A549 treated with GW870086 at 1 μM for 4 hours (cell line): Measurements from ENCODE around the gene BTBD2. TPM values are rescaled to one million over a fixed set of nuclear protein-coding genes. Genes with fewer than 3 reads are reported as not detected.

Experiments used
- total RNA-seq: library from RNA; stranded (reverse); fragments of 200-300 nt; extraction: Qiagen RNA extraction; gene quantifications from 5 replicates; pipeline ENCODE4 v1.2.3, GENCODE V29; 2022; ENCODE audit warnings: low read depth

Gene BTBD2
- total RNA-seq = 34.4 to 46.3 TPM (median 43.0 TPM) in 5 replicates

GRCh38 chr19:2015608-2015950 is at the start of gene BTBD2:
Gene BTBD2 (minus strand): TSS chr19:2015714. CDS start chr19:2015703, 11 bp downstream.

GRCh38 chr19:2050991-2051772 is 35.7 kb upstream of the BTBD2 start, which contains the start of gene MKNK2:
Gene MKNK2 (minus strand): TSS chr19:2051244. CDS start chr19:2050851, 393 bp downstream.

DNA sequence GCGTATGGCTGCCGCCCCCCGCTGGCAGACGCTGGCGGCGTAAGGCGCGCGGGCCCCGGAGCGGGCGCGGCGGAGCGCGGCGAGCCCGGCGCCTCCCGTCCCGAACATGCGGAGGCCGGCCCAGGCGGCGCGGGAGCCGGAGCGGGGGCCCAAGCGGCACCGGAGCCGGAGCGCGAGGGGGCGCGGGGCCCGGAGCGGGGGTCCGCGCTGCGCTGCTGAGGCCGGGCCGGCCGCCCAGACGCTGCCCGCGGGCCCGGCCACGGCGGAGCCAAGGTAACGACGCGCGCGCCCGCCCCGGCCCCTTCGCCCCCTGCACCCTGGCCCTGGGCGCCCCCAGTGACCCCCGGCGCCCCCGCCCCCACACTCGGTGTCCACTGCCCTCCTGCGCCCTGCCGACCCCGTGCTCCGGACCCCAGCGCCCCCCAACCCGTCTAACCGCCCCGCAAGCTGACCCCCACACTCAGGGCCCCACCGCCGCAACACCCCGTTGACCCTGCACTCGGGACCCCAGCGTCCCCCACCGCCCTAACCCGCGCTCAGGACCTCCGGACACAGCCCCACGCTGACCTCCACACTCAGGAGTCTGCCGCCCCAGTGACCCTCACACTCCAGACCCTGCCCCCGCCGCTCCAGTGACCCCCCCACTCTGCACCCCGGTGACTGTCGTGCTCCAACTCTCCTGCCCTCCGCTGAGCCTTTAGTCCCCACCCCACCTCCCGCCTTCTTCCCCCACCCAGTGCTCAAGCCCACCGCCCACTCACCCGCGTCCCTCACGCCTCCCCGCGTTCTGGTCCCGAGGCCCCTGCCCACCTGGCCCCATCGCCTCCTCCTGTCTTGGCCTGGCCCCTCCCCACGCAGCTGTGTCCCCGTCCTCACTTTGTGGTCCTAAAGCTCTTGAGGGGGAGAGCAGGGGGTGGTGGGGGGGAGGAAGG is 74.1 kb downstream of the BTBD2 start, which contains the start of gene CSNK1G2:
TSS of gene CSNK1G2 (plus strand) at position 27 of the 932 bp plus-strand sequence. CDS start 28,601 bp downstream, outside the sequence.

Other genes with a start within 250 kb of the BTBD2 start
- 1.9 to 3.6 TPM (median 3.0 TPM) in 5 replicates for gene ATP8B3, start 203.4 kb downstream of the BTBD2 start, total RNA-seq
- gene REXO1, start 167.2 kb downstream of the BTBD2 start, total RNA-seq = 16.1 to 22.6 TPM (median 19.0 TPM) in 5 replicates
- gene KLF16, start 152.1 kb downstream of the BTBD2 start, total RNA-seq = 20.1 to 29.5 TPM (median 25.5 TPM) in 5 replicates
- gene ABHD17A, start 130.2 kb downstream of the BTBD2 start, total RNA-seq = 21.4 to 38.2 TPM (median 36.0 TPM) in 5 replicates
- gene ADAT3, start 110.3 kb downstream of the BTBD2 start, total RNA-seq = 2.8 to 5.9 TPM (median 5.0 TPM) in 5 replicates
- gene SCAMP4, start 110.3 kb downstream of the BTBD2 start, total RNA-seq = 48.8 to 68.3 TPM (median 53.1 TPM) in 5 replicates
- 33.1 to 53.7 TPM (median 46.8 TPM) in 5 replicates for gene CSNK1G2, start 74.5 kb downstream of the BTBD2 start, total RNA-seq
- 56.6 to 91.4 TPM (median 78.9 TPM) in 5 replicates for gene MKNK2, start 35.5 kb upstream of the BTBD2 start, total RNA-seq
- 13.2 to 15.9 TPM (median 14.2 TPM) in 5 replicates for gene MOB3A, start 80.6 kb upstream of the BTBD2 start, total RNA-seq
- gene IZUMO4, start 81.2 kb upstream of the BTBD2 start, total RNA-seq = 0.23 to 1.1 TPM (median 0.80 TPM) in 5 replicates
- gene AP3D1, start 135.9 kb upstream of the BTBD2 start, total RNA-seq = 66.4 to 83.3 TPM (median 81.8 TPM) in 5 replicates
- 11.0 to 18.7 TPM (median 17.3 TPM) in 5 replicates for gene DOT1L, start 148.2 kb upstream of the BTBD2 start, total RNA-seq
- gene PLEKHJ1, start 220.6 kb upstream of the BTBD2 start, total RNA-seq = 43.2 to 57.5 TPM (median 52.7 TPM) in 5 replicates
- 60.9 to 73.1 TPM (median 68.7 TPM) in 5 replicates for gene SF3A2, start 221.1 kb upstream of the BTBD2 start, total RNA-seq
- gene AMH, start 233.6 kb upstream of the BTBD2 start, total RNA-seq = 7.4 to 17.2 TPM (median 15.2 TPM) in 5 replicates
- 0.48 to 1.2 TPM (median 0.65 TPM) in 5 replicates for gene JSRP1, start 240.7 kb upstream of the BTBD2 start, total RNA-seq